OCI-LY7 (cell line): ENCODE data around the gene KRTCAP2. TPM values are rescaled to one million over a fixed set of nuclear protein-coding genes. Genes with fewer than 3 reads are reported as not detected.

ENCODE experiments used
- BruUV-seq: library from RNA; stranded (reverse); fragments of 400-500 nt; replicated peaks from 2 replicates; lab custom pipeline; 2021; lab: Mats Ljungman, UMichigan
- CTCF ChIA-PET: fragments of 300-600 bp; sonication (Branson Sonifier 250); formaldehyde crosslinking; loops from one replicate; lab custom pipeline; 2022; ENCODE audit warnings: antibody characterized with exemption; ENCODE audit not compliant: unreplicated experiment; lab: Charles Lee
- POLR2A ChIA-PET: fragments of 300-600 bp; sonication (Branson Sonifier 250); formaldehyde crosslinking; loops from one replicate; lab custom pipeline; 2022; ENCODE audit warnings: antibody characterized with exemption; lab: Charles Lee
- DNase-seq: peaks from one replicate; pipeline ENCODE4 v3.0.0-alpha.2; 2015; ENCODE audit warnings: low spot score
- H2AFZ ChIP-seq: fragments of 200-600 bp; sonication (generic), shearing (Covaris generic); 2 replicates; pipeline ENCODE4 v1.6.1; 2014; ENCODE audit warnings: mild to moderate bottlenecking, antibody characterized with exemption, low read length, moderate library complexity
- H3K27ac ChIP-seq: fragments of 200-600 bp; sonication (generic); 2 replicates; pipeline ENCODE4 v1.5.1; 2014; ENCODE audit warnings: mixed run types, low read depth, mild to moderate bottlenecking, moderate library complexity, low read length, inconsistent platforms; ENCODE audit not compliant: poor library complexity, severe bottlenecking
- H3K36me3 ChIP-seq: fragments of 200-600 bp; sonication (generic); 2 replicates; pipeline ENCODE4 v1.6.1; 2014; ENCODE audit warnings: mild to moderate bottlenecking, antibody characterized with exemption, low read length, moderate library complexity, mixed read lengths; ENCODE audit not compliant: insufficient read depth
- H3K4me1 ChIP-seq: fragments of 200-600 bp; sonication (generic); 2 replicates; pipeline ENCODE4 v1.5.1; 2014; ENCODE audit warnings: mild to moderate bottlenecking, low read length; ENCODE audit not compliant: insufficient read depth, poor library complexity, severe bottlenecking
- H3K4me2 ChIP-seq: fragments of 200-600 bp; sonication (generic); 2 replicates; pipeline ENCODE4 v1.6.1; 2014; ENCODE audit warnings: mild to moderate bottlenecking, low read length
- H3K4me3 ChIP-seq: fragments of 200-600 bp; sonication (generic); 2 replicates; pipeline ENCODE4 v1.5.1; 2014; ENCODE audit warnings: mild to moderate bottlenecking, low read depth, low read length; ENCODE audit not compliant: poor library complexity, severe bottlenecking
- H3K79me2 ChIP-seq: fragments of 200-600 bp; sonication (generic); 2 replicates; pipeline ENCODE4 v1.6.1; 2016; ENCODE audit warnings: low read depth, mild to moderate bottlenecking, low read length, moderate library complexity, mixed read lengths; ENCODE audit not compliant: insufficient read depth
- H3K9me2 ChIP-seq: fragments of 200-600 bp; sonication (generic); 2 replicates; pipeline ENCODE4 v1.6.1; 2016; ENCODE audit warnings: mild to moderate bottlenecking, low read length, mixed read lengths; ENCODE audit not compliant: insufficient read depth
- H3K9me3 ChIP-seq: fragments of 200-600 bp; sonication (generic); 2 replicates; pipeline ENCODE4 v1.6.1; 2014; ENCODE audit warnings: mild to moderate bottlenecking, mixed run types, low read length, mixed read lengths
- H4K20me1 ChIP-seq: fragments of 200-600 bp; sonication (generic); 2 replicates; pipeline ENCODE4 v1.6.1; 2014; ENCODE audit warnings: mild to moderate bottlenecking, antibody characterized with exemption, low read length, moderate library complexity, mixed read lengths; ENCODE audit not compliant: insufficient read depth
- EZH2phosphoT487 ChIP-seq: fragments of 200-600 bp; sonication (generic); IDR thresholded peaks from 2 replicates; pipeline ENCODE4 v1.6.1; 2018; ENCODE audit warnings: low read depth, borderline replicate concordance, mild to moderate bottlenecking, mixed run types, antibody characterized with exemption, low read length, moderate library complexity, mixed read lengths
- intact Hi-C: fragments of 100-400 bp; cut with micrococcal nuclease; formaldehyde crosslinking; loops from one replicate; pipeline ENCODE4 v1.10.0; 2022; ENCODE audit not compliant: unreplicated experiment
- total RNA-seq, 2 experiments: library from RNA; depleted of rRNA in 1 of 2; stranded (reverse); fragments of >200 nt in 1 of 2; shearing (Covaris generic) in 1 of 2; gene quantifications; 2 replicates each; pipeline ENCODE4 v1.2.3, GENCODE V29; 2014 to 2022
- TF ChIP-seq, protein P1 (sequence below): fragments of 200-600 bp; sonication (generic); conservative IDR thresholded peaks from 2 replicates; pipeline ENCODE4 v1.5.1; 2014; ENCODE audit warnings: mild to moderate bottlenecking, antibody characterized with exemption, low read length, moderate library complexity, mixed read lengths

The KRTCAP2 gene
- total RNA-seq, 2 experiments from 2014 or later, result 128 to 141 TPM

GRCh38 chr1:155167166-155168104 is 5.7 kb downstream of the KRTCAP2 start:
- peak overlapping the region; percentile 90 for H3K4me2 ChIP-seq
- TF ChIP-seq EZH2phosphoT487, result no peak
- TF ChIP-seq, protein P1, sequence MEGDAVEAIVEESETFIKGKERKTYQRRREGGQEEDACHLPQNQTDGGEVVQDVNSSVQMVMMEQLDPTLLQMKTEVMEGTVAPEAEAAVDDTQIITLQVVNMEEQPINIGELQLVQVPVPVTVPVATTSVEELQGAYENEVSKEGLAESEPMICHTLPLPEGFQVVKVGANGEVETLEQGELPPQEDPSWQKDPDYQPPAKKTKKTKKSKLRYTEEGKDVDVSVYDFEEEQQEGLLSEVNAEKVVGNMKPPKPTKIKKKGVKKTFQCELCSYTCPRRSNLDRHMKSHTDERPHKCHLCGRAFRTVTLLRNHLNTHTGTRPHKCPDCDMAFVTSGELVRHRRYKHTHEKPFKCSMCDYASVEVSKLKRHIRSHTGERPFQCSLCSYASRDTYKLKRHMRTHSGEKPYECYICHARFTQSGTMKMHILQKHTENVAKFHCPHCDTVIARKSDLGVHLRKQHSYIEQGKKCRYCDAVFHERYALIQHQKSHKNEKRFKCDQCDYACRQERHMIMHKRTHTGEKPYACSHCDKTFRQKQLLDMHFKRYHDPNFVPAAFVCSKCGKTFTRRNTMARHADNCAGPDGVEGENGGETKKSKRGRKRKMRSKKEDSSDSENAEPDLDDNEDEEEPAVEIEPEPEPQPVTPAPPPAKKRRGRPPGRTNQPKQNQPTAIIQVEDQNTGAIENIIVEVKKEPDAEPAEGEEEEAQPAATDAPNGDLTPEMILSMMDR, result peak; percentile 95
- ChIA-PET CTCF (interaction anchor here (0.6 to 1.7 kb wide), 5 partner anchors 76 to 123 kb away, joined by 3 to 10 read pairs (median 5); no protein-coding TSS in a partner anchor), POLR2A (no interaction called here)
- H4K20me1 ChIP-seq, result no peaks in the 10 kb centered on the region
- H3K4me3 ChIP-seq, result peak overlapping the region; percentile 59
- H3K27ac ChIP-seq, result no peak overlapping the region
- H3K9me3 ChIP-seq, result no peaks in the 10 kb centered on the region
- peaks cover 23% of the 10 kb centered on the region for H3K4me1 ChIP-seq
- BruUV-seq, result no TSS peak
- H3K9me2 ChIP-seq, result no peaks in the 10 kb centered on the region
- H2AFZ ChIP-seq, result peak overlapping the region; percentile 83
- intact Hi-C loops, result loop anchor here (1.0 kb wide), 1 partner anchor 76 kb away; no protein-coding TSS in a partner anchor
- H3K79me2 ChIP-seq, result peaks cover 10% of the 10 kb centered on the region; the same call in 1 of the 2 replicates
- peaks cover 18% of the 10 kb centered on the region; the same call in 1 of the 2 replicates for H3K36me3 ChIP-seq
- DNase-seq, result peak; percentile 91

DNA sequence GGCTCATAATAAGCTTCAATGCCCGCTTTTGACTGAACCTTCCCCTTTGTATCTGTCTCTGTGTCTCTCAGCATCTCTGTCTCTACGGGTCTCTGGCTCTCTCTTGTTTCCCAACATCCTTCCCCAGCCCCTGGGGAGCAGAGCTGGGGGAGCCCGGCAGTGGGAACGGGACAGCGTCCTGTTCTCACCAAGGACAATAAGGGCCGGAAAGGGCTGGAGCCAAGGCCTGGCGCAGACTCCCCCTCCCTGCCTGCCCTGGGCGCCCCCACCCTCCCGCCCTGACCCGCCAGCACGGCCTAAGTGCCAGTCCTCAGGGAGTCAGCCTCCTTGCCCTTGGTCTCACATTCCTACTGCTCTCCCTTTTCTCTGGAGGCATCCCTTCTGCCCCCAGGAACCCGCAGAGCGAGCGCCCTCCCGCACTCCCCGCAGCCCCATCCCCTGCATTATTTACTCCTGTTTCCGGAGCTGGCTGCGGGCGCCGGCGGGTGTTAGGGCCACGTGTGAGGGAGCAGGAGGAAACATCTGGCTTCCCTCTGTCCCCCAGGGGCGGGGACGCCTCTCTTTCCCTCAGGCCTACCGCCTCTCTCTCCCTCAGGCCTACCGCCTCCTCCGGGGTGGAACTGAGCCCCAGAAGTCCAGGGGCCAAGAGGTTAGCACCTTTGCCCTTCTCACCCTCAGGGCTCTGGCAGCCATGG is 6.5 kb downstream of the KRTCAP2 start:
- H3K9me3 ChIP-seq, result no peaks in the 10 kb centered on the region
- peak overlapping the region; percentile 90 for H3K4me2 ChIP-seq
- no peak for DNase-seq
- TF ChIP-seq EZH2phosphoT487, result no peak
- TF ChIP-seq, protein P1, result no peak
- H3K79me2 ChIP-seq, result peaks cover 2% of the 10 kb centered on the region; the same call in 1 of the 2 replicates
- H4K20me1 ChIP-seq, result no peaks in the 10 kb centered on the region
- intact Hi-C loops, result loop anchor here (1.0 kb wide), 1 partner anchor 75 kb away; no protein-coding TSS in a partner anchor
- peak overlapping the region; percentile 67 for H2AFZ ChIP-seq
- ChIA-PET CTCF (interaction anchor here (0.6 to 2.3 kb wide), 5 partner anchors 75 to 81 kb away, joined by 4 to 10 read pairs (median 7); no protein-coding TSS in a partner anchor), POLR2A (interaction anchor here (0.6 kb wide), 1 partner anchor 108 kb away, joined by 5 read pairs; no protein-coding TSS in a partner anchor)
- no TSS peak for BruUV-seq
- H3K27ac ChIP-seq, result no peak overlapping the region
- peak overlapping the region; percentile 18 for H3K4me3 ChIP-seq
- H3K9me2 ChIP-seq, result no peaks in the 10 kb centered on the region
- peaks cover 18% of the 10 kb centered on the region; the same call in 1 of the 2 replicates for H3K36me3 ChIP-seq
- H3K4me1 ChIP-seq, result peaks cover 15% of the 10 kb centered on the region
